GM12873 (cell line): ENCODE data around the gene OLFML2A.

ENCODE experiments used
- CTCF ChIP-seq: IDR thresholded peaks from 2 replicates; pipeline ENCODE4 v1.5.1; 2012; ENCODE audit warnings: low read depth, mild to moderate bottlenecking, moderate library complexity, low read length, control low read depth; ENCODE audit not compliant: insufficient read depth; ENCODE audit errors: missing control alignments

Gene OLFML2A

DNA sequence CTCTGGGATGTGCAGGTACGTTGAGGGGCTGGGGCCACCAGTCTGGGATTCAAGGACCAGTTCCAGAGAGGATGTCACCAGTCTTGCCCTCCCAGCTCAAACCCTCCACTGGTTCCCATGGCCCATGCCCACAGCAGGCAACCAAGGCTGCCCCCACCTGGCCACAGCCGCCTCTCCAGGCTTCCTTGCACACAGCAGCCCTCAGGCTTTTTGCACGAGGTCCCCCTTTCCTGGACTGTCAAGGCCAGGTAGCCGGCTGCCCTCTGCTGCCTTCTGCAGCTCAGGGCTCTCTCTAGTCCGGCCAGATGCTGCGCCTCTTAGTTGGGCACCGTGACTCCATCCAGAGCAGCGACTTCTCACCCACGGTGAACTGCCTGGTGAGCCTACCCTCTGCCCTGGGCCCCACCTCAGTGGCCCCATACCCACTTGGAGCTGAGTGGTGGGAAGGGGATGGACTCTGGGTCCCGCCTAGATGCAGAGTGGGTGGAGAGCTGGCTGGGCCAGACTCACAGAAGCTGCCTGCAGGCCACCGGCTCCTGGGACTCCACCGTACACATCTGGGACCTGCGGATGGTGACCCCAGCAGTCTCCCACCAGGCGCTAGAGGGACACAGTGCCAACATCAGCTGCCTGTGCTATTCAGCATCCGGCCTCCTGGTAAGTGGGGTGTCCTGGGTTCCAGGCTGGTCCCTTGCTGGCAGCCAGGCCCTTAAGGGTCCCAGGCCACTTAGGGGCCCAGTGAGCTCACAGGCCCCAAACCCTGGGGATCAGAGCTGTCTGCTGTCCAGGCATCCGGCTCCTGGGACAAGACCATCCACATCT is 79.2 kb downstream of the OLFML2A start:
- TF ChIP-seq CTCF: peak; percentile 47

DNA sequence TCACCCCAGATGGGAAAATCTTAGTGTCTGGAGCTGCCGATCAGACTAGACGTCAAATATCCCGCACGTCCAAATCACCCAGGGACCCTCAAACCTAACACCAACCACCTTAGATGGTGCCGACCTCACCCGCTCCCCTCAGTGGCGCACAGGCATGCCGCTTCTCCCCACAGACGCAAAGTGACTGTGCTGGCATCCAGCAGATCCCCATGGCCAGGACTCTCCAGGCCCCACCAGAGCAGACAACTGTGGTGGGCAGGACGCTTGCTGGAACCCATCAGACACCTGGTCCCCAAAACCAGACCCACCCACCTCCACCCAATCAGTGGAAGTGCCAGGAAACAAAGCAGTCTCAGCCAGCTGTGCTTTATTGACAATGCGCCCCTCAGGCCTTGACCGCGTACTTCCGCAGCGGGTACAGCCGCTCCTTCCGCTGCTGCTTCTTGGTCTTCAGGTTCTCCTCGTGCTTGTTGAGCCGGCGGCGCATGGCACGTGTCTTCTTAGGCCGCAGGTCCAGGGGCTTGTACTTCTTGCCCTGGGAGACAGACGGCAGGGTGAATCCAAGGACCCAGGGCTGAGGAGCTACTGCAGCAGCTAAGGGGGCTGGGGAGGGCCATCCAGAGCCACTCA is 80.7 kb downstream of the OLFML2A start:
- TF ChIP-seq CTCF: no peak

GRCh38 chr9:124858330-124859046 is 81.6 kb downstream of the OLFML2A start:
- TF ChIP-seq CTCF: no peak

DNA sequence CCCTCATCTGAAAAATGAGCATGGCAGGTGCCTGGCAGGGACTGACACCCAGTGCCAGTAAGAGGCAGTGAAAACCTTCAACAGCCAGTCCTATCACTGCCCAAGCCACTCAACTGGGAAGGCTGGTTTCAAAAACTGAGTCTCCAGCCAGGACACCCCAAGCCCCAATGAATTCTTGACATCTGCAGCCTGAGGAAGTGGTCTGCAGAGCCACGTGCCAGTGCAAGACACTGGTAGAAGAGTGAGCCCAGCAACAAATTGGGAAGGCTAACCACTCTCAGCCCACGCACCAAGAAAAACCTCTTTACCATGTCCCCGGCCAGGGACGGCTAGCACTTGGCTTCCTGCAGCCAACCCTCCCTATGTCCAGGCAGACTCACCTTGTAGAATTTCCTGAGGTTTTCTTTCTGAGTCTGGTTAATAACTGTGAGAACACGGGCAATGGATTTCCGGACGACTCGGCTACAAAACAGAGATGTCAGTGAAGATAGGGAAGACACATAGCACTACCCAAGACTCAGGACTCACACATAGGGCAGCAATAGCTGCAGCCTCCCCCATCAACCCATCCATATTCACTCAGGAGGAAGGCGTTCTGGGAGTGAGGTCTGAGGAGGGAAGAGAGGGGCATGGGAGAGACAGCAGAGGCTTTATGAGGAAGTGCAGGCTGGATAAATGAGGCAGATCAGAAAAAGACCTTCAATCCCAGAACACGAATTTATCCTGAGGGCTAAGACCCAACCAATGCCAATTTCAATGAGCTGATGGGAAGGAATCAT is 83.1 kb downstream of the OLFML2A start:
- no peak for TF ChIP-seq CTCF

DNA sequence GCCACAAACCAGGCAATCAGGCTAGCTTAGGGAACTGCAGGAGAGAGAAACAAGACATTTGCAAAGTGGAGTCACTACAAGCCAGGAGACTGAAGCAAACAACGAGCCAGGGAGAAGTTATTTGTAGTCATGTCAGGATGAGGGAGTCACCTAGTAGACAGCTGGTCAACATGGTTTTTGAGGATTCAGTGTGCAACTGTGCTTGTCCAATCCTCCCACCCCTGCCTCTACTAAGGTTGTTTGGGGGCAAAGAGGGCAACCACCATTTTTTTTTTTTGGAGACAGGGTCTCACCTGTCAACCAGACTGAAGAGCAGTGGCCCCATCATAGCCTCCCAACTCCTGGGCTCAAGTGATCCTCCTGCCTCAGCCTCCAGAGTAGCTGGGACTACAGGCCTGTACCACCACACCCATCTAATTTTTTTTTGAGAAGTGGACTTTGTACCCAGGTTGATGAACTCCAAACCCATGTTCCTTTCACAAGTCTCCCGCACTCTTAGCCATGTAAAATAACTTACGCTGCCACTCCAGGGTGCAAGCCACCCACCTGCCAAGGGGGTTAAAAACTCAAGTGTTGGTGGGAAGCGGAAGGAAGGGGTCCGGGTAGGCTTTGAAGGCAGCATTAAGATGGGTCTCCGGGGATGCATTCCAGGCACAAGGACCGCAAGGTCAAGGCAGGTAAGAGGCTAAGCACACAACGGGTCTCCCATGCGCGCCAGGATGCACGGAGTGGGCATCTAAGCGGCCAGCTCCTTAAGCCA is 83.8 kb downstream of the OLFML2A start:
- no peak for TF ChIP-seq CTCF

- TF ChIP-seq CTCF: peak; percentile 27
These were observed 84.7 kb downstream of the OLFML2A start, which contains the start of the genes ARPC5L and RPL35 for GRCh38 chr9:124861342-124862229. Gene ARPC5L, plus strand, starts transcription at chr9:124862130. Its CDS starts 7,161 bp downstream, at chr9:124869291. Gene RPL35, minus strand, starts transcription at chr9:124861957. Its CDS starts 45 bp downstream, at chr9:124861912.
